HG03108 (cell line): ENCODE data around the gene ALKBH4.
A peak's percentile ranks its signal among the peaks of the same experiment; 100 is the strongest.
"Not testable (repeated sequence)": the region's sequence is repeated elsewhere in the genome, so short reads cannot be mapped to it uniquely, and the experiment has no call there.

Experiments
- ATAC-seq: cut with Tn5 transposase; IDR thresholded peaks from one replicate; pipeline ENCODE4 v1.9.1; 2021; ENCODE audit warnings: moderate library complexity; ENCODE audit not compliant: unreplicated experiment

Gene ALKBH4, protein sequence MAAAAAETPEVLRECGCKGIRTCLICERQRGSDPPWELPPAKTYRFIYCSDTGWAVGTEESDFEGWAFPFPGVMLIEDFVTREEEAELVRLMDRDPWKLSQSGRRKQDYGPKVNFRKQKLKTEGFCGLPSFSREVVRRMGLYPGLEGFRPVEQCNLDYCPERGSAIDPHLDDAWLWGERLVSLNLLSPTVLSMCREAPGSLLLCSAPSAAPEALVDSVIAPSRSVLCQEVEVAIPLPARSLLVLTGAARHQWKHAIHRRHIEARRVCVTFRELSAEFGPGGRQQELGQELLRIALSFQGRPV

DNA sequence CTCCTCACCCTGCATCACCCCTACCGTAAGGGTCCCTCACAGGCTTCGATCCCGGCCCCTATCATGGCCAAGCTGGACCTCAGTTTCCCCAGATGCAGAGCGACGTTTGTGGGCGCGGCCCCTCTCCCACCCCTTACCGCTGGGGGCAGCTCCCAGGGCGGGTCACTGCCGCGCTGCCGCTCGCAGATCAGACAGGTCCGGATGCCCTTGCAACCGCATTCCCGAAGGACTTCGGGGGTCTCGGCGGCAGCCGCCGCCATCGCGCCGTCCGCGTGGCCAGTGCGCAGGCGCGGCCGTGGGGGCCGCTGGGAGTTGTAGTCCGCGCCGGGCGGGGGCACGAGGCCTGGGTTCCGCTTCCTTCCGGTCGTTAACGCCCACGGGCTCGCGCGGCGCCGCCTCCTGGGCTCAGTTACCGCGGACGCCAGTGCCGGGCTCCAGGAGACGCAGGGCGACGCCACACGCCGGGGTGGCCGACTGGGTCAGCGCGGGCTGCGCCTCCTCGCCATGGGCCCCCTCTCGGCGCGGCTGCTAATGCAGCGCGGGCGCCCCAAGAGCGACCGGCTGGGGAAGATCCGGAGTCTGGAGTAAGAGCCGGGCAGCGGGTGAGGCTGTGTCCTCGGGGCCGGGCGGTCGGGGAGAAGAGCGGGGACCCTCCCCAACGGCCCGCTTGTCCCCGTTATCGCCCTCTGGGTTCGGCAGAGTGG, at the start of gene ALKBH4, which contains the start of gene LRWD1:
TSS of gene ALKBH4 (minus strand) at position 287 of the 704 bp plus-strand sequence. CDS start at position 260, 27 bp downstream.
TSS of gene LRWD1 (plus strand) at position 408 of the 704 bp plus-strand sequence. CDS start at position 505, 97 bp downstream.
- ATAC-seq: peak; percentile 90

DNA sequence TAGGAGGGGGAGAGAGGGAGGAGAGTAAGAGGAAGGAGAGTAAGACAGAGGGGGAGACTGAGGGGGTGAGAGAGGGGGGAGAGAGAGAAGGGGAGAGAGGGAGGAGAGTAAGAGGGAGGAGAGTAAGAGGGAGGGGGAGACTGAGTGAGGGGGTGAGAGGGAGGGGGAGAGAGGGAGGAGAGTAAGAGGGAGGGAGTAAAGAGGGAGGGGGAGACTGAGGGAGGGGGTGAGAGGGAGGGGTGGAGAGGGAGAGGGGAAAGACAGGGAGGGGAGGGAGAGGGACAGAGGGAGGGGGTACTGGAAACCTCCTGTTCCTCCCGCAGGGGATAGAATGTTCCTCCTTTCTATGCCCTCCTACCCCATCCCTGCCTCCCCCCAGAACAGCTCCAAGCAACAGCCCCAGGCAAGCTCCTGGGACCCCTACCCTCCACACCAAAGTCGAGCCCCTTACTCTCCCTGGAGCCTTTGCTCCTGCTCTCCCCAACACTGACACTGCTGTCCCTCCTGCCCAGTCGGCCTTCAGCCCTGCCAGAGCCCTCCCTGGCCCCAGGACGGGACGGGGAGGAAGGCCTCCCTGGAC, 48.1 kb upstream of the ALKBH4 start:
- ATAC-seq: not testable (repeated sequence)

DNA sequence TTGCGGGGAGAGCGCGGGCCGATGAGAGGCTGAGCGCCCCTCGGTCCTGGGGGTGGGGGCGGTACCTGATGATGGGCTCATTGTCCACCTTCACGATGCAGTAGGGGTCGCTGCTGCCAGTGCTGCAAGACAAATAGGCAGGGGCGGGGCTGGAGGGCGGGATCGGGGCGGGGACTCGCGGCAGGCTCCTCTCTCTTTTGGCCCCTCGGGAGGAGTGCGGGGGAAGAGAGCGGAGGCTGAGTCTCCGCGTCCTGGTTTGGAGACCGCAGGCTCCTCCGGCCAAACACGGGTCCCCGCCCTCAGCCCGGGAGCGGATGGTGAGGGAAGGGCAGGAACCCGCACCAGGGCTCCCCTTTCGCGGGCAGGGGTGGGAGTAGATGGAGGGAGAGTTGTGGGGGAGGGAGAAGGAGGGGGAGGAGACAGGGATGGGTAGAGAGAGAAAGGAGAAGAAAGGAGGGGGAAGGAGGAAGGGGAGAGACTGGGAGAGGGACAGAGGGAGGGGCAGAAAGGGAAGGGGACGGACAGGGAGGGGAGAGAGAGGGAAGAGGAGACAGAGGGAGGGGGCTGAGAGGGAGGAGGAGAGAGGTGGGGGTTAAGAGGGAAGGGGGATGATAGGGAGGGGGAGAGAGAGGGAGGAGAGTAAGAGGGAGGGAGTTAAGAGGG, 47.3 kb upstream of the ALKBH4 start:
- ATAC-seq: not testable (repeated sequence)

DNA sequence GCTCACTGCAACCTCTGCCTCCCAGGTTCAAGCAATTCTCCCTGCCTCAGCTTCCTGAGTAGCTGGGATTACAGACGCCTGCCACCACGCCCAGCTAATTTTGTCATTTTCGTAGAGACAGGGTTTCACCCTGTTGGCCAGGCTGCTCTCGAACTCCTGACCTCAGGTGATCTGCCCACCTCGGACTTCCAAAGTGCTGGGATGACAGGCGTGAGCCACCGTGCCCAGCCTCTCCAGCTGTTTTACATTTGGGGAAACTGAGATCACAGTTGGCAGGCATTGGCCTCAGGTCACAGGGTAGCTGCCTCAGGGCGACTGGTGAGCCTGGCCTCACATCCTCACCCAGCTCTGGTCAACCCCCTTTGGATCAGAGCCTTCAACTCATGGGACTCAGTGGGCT, 45.9 kb upstream of the ALKBH4 start:
- ATAC-seq: not testable (repeated sequence)

DNA sequence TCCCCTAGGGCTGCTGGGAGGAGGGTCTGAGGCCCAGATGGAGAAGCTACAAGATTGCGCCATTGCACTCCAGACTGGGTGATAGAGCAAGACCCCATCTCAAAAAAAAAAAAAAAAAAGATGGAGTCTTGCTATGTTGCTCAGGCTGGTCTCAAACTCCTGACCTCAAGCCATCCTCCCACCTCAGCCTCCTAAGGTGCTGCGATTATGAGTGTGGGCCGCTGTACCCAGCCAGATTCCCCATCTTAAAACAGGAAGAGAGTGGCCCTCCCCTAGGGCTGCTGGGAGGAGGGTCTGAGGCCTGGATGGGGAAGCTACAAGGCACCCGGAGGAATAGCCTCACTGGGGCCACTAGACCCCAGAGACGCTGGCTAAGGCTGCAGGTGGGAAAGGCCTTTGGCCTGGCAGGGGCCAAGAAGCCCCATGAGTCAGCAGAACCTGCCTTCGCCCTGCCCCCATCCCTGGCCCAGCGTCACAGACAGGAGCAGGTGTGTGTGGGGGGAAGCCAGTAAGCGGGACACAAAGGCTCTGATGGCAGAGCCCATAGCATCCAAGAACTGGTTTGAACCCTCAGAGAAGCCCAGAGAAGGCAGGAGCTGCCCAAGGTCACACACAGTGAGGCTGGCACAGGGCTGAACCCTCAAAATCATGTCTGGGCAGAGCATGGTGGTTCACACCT, 42.9 kb upstream of the ALKBH4 start:
- not testable (repeated sequence) for ATAC-seq

DNA sequence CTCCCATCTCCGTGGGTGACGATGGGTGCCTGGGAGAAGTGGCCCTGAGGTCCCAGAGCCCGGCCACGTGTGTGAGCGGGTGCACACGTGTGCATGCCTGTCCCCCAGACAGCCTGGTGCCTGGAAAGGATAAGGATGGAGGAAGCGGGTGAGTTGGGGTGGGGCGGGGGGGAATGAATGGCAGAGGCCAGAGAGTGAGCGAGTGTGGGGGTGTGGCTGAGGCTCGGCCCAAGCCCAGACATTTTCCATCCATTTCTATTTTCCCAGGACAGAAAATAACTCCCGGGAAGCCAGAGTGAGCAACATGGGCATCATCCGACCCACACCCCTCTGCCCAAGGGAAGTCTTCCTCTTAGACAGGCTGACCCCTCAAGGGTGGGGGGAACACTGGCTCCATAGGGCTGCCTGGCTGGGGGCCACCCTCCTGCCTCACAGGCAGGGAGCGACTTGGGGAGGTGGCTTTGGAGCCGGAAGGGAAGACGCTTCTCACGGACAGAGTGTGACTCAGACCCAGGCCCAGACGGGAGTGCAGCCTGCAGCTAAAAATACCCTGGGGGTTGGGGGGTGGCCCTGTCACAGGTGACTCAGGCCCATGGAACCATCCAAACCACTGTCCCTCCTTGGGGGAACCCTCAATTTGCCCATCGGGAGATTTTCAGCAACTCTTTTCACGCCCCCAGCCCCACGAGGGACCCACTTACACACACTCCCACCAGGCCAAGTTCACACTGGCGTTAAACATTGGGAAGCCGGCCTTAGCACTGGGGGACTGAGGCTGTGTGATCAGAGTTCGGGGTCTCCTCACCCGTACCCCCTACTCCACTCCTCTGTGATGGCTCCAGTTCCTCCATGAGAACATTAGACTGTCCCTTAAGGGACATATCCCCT, 40.9 kb upstream of the ALKBH4 start:
- not testable (repeated sequence) for ATAC-seq

DNA sequence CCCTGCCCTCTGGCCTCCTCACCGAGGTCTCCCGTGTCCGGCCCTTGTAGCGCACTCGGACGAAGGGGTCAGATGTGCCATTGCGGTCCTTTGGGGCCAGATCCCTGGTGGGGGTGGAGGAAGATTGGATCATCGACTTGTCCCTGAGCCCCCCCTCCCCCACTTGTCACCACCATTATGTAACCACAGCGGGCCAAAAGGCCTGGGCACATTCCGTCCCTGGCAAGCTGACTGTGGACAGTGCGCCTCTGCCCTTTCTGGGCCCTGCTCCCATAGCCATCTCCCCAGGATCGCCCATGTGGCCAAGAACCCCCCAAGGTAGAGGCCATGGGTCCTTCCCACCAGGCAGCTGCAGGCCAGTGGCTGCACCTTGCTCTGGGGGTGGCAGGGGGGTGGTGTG, 38.5 kb upstream of the ALKBH4 start:
- ATAC-seq: not testable (repeated sequence)

DNA sequence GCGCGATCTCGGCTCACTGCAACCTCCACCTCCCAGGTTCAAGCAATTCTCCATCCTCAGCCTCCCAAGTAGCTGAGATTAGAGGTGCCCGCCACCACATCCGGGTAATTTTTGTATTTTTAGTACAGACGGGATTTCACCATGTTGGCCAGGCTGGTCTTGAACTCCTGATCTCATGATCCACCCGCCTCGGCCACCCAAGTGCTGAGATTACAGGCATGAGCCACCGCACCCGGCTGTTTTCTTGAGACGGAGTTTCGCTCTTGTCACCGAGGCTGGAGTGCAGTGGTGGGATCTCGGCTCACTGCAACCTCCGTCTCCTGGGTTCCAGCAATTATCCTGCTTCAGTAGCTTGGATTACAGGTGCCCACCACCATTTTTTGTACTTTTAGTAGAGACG, 33.7 kb upstream of the ALKBH4 start:
- ATAC-seq: not testable (repeated sequence)

DNA sequence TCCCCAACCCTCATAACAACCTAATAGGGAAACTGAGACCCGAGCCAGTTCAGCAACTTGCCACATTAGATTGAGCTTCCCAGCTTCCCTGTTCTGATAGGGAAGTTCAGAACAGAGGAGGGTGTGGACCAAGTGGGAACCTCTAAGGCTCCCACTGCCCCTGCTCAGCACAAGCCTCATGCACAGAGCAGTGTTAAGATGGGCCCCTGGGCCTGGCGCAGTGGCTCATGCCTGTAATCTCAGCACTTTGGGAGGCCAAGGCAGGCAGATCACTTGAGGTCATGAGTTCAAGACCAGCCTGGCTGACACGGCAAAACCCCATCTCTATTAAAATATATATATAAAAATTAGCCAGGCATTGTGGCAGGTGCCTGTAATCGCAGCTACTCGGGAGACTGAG, 32.6 kb upstream of the ALKBH4 start:
- not testable (repeated sequence) for ATAC-seq

DNA sequence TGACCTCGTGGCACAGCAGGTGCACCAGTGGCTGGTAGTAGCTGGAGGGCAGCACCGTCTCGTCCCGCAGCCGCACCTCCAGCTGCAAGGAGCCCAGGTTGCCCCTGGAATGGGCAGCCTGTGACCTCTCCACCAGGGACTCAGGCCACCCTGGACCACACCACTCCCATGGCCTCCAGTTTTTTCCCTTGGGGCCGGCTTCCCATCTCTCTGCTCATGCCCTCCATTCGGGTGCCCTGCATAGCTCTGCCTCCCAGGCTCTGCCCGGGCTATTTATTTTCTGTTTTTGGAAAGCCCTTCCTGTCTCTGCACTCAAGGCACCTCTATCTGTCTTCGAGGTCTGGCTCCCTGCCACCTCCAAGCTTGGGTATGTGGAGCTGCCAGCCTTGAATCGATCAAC, 32.2 kb upstream of the ALKBH4 start:
- not testable (repeated sequence) for ATAC-seq

DNA sequence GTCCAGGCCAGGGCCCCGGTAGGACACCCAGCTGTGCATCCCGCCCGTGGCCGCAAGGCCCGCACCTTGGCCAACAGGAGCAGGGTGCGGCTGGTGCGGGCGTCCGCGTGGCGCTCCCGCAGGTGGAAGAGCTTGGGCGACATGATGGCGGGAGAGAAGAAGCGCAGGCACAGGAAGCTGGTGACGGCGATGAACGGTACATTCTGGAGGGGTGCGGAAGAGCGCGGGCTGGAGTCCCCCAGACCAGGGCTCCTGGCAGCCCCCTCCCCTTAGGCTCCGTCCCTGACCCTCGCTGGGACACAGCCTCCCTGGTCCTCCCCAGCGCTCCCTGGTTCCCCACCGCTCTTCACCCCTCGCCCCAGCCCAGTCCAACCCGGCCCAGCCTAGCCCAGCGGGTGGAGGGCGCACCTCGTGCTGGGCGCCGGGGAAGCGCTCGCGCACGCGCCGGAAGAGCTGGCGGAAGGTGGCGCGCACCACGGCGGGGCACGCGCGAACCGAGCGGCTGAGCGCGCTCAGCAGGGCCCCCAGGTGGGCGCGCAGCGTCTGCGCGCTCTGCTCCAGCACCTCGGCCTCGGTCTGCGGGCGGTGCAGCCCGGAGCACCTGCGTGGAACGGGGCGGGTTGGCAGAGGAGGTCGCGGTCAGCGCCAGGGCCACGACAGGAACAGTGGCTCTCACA, 29.9 kb upstream of the ALKBH4 start:
- peak; percentile 64 for ATAC-seq

DNA sequence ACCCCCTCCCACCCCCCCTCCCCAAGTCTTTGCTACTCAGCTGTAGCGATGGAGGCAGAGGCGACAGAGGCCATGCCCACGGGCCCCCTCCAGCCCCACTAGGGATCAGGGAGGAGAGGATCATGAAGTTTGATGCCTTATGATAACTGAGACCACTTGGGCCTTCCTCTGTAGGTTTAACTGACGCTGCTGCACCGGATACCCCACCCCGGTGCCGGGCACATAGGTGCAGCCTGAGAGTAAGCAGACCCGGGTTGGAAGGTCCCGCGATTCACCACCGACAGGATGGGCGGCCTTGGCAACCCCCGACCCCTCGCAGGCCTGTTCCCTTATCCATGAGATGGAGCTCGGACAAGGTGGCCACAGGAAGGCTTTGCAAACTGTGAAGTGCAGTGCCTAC, 29.4 kb upstream of the ALKBH4 start:
- not testable (repeated sequence) for ATAC-seq

DNA sequence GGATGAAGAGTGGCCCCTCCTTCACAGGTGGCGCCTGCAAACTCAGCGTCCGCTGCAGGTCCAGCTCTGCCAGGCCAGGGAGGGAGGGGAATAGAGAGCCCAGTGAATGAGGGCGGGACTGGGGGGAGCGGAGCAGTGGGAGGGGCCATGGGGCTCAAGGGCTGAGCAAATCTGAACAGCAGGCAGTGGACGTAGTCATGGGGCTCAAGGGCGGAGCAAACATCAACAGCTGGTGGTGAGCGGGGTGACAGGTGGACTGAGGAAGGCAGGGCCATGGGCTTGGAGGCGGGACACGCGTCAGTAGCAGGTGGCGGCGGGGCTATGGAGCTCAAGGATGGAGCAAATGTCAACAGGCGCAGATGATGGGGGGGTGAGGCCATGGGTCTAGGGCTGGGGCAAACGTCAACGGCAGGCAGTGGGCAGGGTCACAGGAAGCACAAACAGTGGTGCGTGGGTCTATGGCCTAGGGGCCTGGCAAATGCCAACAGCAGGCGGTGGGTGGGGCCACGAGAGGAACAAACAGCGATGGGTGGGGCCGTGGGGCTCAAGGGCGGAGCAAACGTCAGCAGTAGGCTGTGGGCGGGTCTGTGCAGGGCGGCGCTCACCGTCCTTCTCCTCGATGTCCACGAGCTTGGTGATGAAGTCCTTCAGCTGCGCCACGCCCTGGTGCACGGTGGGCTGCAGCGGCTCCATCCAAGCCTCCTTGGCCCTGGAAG, 28.7 kb upstream of the ALKBH4 start:
- ATAC-seq: peak; percentile 38

DNA sequence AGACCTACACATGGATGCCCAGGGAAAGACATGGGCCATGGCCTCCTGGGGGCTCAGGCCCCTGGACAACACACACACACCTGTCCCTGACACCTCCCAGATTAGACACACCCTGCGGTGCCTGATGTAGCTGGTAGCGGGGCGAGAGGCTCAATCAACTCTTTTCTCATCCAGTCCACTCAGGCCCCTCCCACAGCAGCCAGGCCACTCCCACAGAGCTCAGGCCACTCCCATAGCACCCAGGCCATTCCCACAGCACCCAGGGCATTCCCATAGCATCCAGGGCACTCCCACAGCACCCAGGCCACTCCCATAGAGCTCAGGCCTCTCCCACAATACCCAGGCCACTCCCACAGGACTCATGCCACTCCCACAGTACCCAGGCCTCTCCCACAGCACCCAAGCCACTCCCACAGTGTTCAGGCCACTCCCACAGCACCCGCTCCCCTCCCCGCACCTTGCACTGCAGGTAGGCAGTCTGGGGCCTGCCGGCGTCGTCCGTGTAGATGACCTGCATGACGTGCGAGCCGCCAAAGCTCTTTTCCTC, 25.9 kb upstream of the ALKBH4 start:
- not testable (repeated sequence) for ATAC-seq

DNA sequence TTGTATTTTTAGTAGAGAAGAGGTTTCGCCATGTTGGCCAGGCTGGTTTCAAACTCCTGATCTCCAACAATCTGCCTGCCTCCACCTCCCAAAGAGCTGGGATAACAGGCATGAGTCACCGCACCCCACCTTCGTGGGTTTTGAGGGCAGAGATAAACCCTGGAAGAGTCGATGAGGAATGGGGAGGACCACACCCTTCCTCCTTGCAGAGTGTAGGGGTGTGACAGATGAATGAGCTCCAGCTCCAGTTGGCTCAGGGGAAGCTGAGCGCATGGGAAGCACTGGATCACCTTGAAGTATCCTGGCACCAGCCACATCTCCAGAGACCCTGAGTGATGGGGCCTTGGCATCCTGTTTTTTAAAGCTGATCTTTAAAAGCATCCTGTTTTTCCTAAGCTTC, 19.7 kb upstream of the ALKBH4 start:
- not testable (repeated sequence) for ATAC-seq

DNA sequence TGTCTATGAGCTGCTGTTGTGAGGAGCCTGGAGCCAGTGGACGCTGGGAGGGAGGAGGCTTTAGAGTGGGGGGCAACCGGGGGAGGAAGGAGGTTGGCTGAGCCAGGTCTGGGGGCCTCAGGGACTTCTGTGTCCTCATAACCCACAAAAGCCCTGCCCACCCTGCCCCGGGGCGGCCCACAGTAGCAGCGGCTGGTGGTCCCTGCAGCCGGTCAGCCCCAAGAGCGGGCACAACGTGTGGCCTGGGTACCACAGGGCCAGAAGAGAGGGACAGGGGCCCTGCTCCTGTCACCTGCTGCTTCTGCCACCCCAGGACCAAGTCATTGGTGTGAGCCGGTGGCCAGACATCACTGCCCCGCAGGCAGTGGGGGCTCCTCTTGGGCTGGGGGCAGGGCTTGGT, 17.3 kb upstream of the ALKBH4 start:
- not testable (repeated sequence) for ATAC-seq

DNA sequence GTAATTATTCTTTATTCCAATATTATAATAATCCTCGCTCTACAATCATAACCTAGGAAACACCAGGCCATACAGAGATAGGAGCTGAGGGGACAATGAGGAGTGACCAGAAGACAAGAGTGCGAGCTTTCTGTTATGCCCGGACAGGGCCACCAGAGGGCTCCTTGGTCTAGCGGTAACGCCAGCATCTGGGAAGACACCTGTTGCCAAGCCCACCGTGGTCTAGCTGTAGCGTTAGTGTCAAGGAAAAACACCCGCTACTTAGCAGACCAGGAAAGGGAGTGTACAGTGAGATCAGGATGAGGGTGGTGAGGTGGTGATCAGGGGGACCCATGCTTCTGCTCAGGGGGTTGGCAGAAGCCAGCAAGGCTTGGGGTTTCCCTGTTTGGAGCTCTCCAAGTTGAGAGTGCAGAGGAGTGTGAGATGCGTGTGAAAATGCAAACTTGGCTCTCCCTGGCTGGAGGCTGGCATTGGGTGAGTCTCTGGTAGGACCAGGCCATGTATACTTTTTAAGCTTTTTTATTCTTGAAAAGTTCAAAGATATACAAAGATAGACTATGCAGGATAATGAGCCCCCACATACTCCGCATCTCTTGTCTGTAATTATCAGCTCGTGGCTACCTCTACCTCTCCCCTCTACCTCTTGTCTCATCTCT, 15.4 kb upstream of the ALKBH4 start:
- not testable (repeated sequence) for ATAC-seq

DNA sequence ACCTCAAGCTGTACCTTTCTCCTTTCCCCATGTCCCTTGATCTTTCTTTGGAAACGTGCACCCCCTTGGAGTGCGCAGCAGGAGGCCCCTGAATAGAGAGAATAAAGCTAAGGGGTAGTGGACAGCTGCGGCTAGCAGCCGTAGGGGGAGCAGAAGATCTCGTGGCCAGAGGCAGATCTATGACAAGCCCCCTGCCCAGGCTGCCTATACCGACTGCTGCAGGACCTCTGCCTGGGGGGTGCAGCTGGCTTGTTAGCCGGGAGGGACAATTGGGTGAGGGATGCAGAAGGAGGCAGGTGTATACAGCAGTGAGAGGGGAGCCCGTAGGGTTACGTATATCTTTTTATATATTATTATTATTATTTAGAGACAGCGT, 14.5 kb upstream of the ALKBH4 start:
- ATAC-seq: peak; percentile 21
